HepG2 (cell line): Measurements from ENCODE around the gene NRIP2. TPM values are rescaled to one million over a fixed set of nuclear protein-coding genes. Genes with fewer than 3 reads are reported as not detected.

Source experiments
- CCDC6 ChIP-seq: sonication (generic); formaldehyde crosslinking; IDR thresholded peaks from 2 replicates; pipeline ENCODE4 v1.8.1; 2022; ENCODE audit warnings: mild to moderate bottlenecking, missing genetic modification reagents, moderate library complexity
- GTF3A ChIP-seq: sonication (generic); formaldehyde crosslinking; conservative IDR thresholded peaks from 2 replicates; pipeline ENCODE4 v1.4.0; 2020; ENCODE audit warnings: mild to moderate bottlenecking, missing genetic modification reagents
- HMGA1 ChIP-seq: sonication (generic); formaldehyde crosslinking; conservative IDR thresholded peaks from 2 replicates; pipeline ENCODE4 v1.4.0; 2020; ENCODE audit warnings: missing genetic modification reagents
- HNRNPUL1 ChIP-seq: fragments of 200-400 bp; formaldehyde crosslinking; IDR thresholded peaks from 2 replicates; pipeline ENCODE4 v1.6.1; 2017; ENCODE audit warnings: low read depth, mild to moderate bottlenecking, low read length, moderate library complexity
- HOXA5 ChIP-seq: sonication (generic); formaldehyde crosslinking; IDR thresholded peaks from 2 replicates; pipeline ENCODE4 v1.4.0; 2020; ENCODE audit warnings: missing genetic modification reagents
- KDM4B ChIP-seq: sonication (generic); formaldehyde crosslinking; IDR thresholded peaks from 2 replicates; pipeline ENCODE4 v1.4.0; 2020; ENCODE audit warnings: missing genetic modification reagents
- MTA1 ChIP-seq: sonication (generic); formaldehyde crosslinking; IDR thresholded peaks from 2 replicates; pipeline ENCODE4 v1.4.0; 2020; ENCODE audit warnings: missing genetic modification reagents, mild to moderate bottlenecking, borderline replicate concordance
- SIN3A ChIP-seq: IDR thresholded peaks from 2 replicates; pipeline ENCODE4 v1.6.1; 2011; ENCODE audit warnings: low read depth, mild to moderate bottlenecking, control low read depth, low read length, borderline replicate concordance
- ZFX ChIP-seq: sonication (generic); formaldehyde crosslinking; IDR thresholded peaks from 2 replicates; pipeline ENCODE4 v1.4.0; 2020; ENCODE audit warnings: mild to moderate bottlenecking, low read depth, missing genetic modification reagents, moderate library complexity
- ZMYM2 ChIP-seq: sonication (generic); formaldehyde crosslinking; IDR thresholded peaks from 2 replicates; pipeline ENCODE4 v1.8.0; 2022; ENCODE audit warnings: mild to moderate bottlenecking, missing genetic modification reagents
- ZNF318 ChIP-seq: sonication (generic); formaldehyde crosslinking; IDR thresholded peaks from 2 replicates; pipeline ENCODE4 v1.4.0; 2020; ENCODE audit warnings: mild to moderate bottlenecking, missing genetic modification reagents
- ZNF446 ChIP-seq: sonication (generic); formaldehyde crosslinking; IDR thresholded peaks from 2 replicates; pipeline ENCODE4 v1.5.0; 2020; ENCODE audit warnings: mild to moderate bottlenecking, missing genetic modification reagents
- ZNF468 ChIP-seq: sonication (generic); formaldehyde crosslinking; IDR thresholded peaks from 2 replicates; pipeline ENCODE4 v1.8.0; 2022; ENCODE audit warnings: mild to moderate bottlenecking, moderate library complexity, missing genetic modification reagents
- ZNF687 ChIP-seq: sonication (generic); formaldehyde crosslinking; IDR thresholded peaks from 2 replicates; pipeline ENCODE4 v1.5.1; 2020; ENCODE audit warnings: mild to moderate bottlenecking, missing genetic modification reagents, moderate library complexity
- ZNF7 ChIP-seq: IDR thresholded peaks from 2 replicates; pipeline ENCODE4 v1.6.1; 2016; ENCODE audit warnings: missing biosample characterization, missing genetic modification reagents
- ZNF768 ChIP-seq: sonication (generic); formaldehyde crosslinking; IDR thresholded peaks from 2 replicates; pipeline ENCODE4 v1.4.0; 2020; ENCODE audit warnings: missing genetic modification reagents
- ZNF792 ChIP-seq: IDR thresholded peaks from 2 replicates; pipeline ENCODE4 v1.6.1; 2016
- ZNF878 ChIP-seq: sonication (generic); formaldehyde crosslinking; IDR thresholded peaks from 2 replicates; pipeline ENCODE4 v1.8.1; 2023; ENCODE audit warnings: mild to moderate bottlenecking, missing genetic modification reagents, moderate library complexity
- polyA plus RNA-seq, 8 experiments: library from polyadenylated mRNA; depleted of rRNA in 3 of 8; stranded (reverse) in 7 of 8; unstranded in 1 of 8; fragments of >200 nt; fragmentation: Illumina TruSeq in 4 of 8; extraction: Trizol in 4 of 8; gene quantifications; 2 replicates each; pipeline versions ENCODE4 v1.2.1 to v1.2.3, GENCODE V29; 2011 to 2016; ENCODE audit warnings: low read depth in 4 of 8, missing spikeins in 1 of 8, mixed read lengths in 1 of 8; ENCODE audit not compliant: insufficient read depth in 1 of 8
- total RNA-seq, 5 experiments: library from RNA; depleted of rRNA; stranded (reverse); fragments of >200 nt; fragmentation: Illumina TruSeq; extraction: Trizol; gene quantifications; 2 replicates each; pipeline ENCODE4 v1.2.3, GENCODE V29; 2016; ENCODE audit warnings: low read depth in 1 of 5

Gene NRIP2
- total and polyA plus RNA-seq, 2 of the 13 experiments (the other 11 are each of a cell fraction or from before 2014, with no cell fraction given) = not detected

GRCh38 chr12:2877953-2878732 lies 43.3 kb upstream of the NRIP2 start (continued):
- TF ChIP-seq ZNF318 (CRISPR knock-in tag) (0 out of 2 replicates have a peak, but pooled peaks have one; percentile 14), GTF3A (0 out of 2 replicates have a peak, but pooled peaks have one; percentile 38), ZNF468 (CRISPR knock-in tag) (no peak), HMGA1 (CRISPR knock-in tag) (no peak), KDM4B (no peak), ZNF768 (CRISPR knock-in tag) (no peak), ZNF687 (CRISPR knock-in tag) (no peak), ZNF7 (CRISPR knock-in tag) (no peak), ZNF792 (no peak), HOXA5 (CRISPR knock-in tag) (0 out of 2 replicates have a peak, but pooled peaks have one; percentile 66), SIN3A (no peak), MTA1 (CRISPR knock-in tag) (no peak), ZNF878 (CRISPR knock-in tag) (no peak), CCDC6 (CRISPR knock-in tag) (no peak), ZMYM2 (CRISPR knock-in tag) (0 out of 2 replicates have a peak, but pooled peaks have one; percentile 44), ZFX (no peak), ZNF446 (no peak), HNRNPUL1 (no peak)
